CD4-positive, alpha-beta T cell (primary cell): ENCODE results near the gene CLCN6. TPM values are rescaled to one million over a fixed set of nuclear protein-coding genes. Genes with fewer than 3 reads are reported as not detected.

Experiments
- ATAC-seq: fragments of 200-7000 bp; cut with Tn5 transposase; one replicate; pipeline ENCODE4 v1.10.0; 2022; ENCODE audit warnings: mild to moderate bottlenecking; ENCODE audit not compliant: poor library complexity
- CTCF ChIA-PET: fragments of 350-600 bp; sonication (Branson Sonifier 250); formaldehyde crosslinking; loops from one replicate; lab custom pipeline; 2021; ENCODE audit warnings: antibody characterized with exemption, inconsistent platforms; lab: Charles Lee
- POLR2A ChIA-PET: fragments of 350-600 bp; sonication (Branson Sonifier 250); formaldehyde crosslinking; loops from one replicate; lab custom pipeline; 2021; ENCODE audit warnings: antibody characterized with exemption, inconsistent platforms; lab: Charles Lee
- DNase-seq, 14 experiments: peaks; one replicate each; pipeline ENCODE4 v3.0.0-alpha.2; 2013 to 2020; ENCODE audit warnings: mixed read lengths in 2 of 14
- H3K27ac ChIP-seq, 2 donors: one replicate each; pipeline versions ENCODE4 v1.5.1 to v1.7.0; 2013; ENCODE audit warnings: low read length in 2 of 2, low read depth in 1 of 2, mild to moderate bottlenecking in 1 of 2
- H3K27me3 ChIP-seq, 2 experiments: 1 replicate in 1 of 2; 2 replicates in 1 of 2; pipeline versions ENCODE4 v1.6.1 to v1.7.0; 2013; ENCODE audit warnings: low read length in 2 of 2, control low read depth in 1 of 2, mild to moderate bottlenecking in 1 of 2, moderate library complexity in 1 of 2; ENCODE audit not compliant: insufficient read depth in 2 of 2, control insufficient read depth in 1 of 2
- H3K36me3 ChIP-seq: one replicate; pipeline ENCODE4 v1.6.1; 2013; ENCODE audit warnings: low read length, control low read depth; ENCODE audit not compliant: insufficient read depth
- H3K4me1 ChIP-seq: one replicate; pipeline ENCODE4 v1.6.1; 2013; ENCODE audit warnings: low read length, control low read depth; ENCODE audit not compliant: insufficient read depth
- H3K4me3 ChIP-seq: one replicate; pipeline ENCODE4 v1.5.1; 2013; ENCODE audit warnings: mild to moderate bottlenecking, low read length, moderate library complexity
- H3K9me3 ChIP-seq, 2 experiments: 1 replicate in 1 of 2; 2 replicates in 1 of 2; pipeline versions ENCODE4 v1.6.1 to v1.7.0; 2013; ENCODE audit warnings: low read length in 2 of 2, mild to moderate bottlenecking in 2 of 2, control low read depth in 1 of 2, moderate library complexity in 1 of 2; ENCODE audit not compliant: control insufficient read depth in 1 of 2, insufficient read depth in 1 of 2
- H3K27ac Mint-ChIP-seq: one replicate; pipeline ENCODE4 v1.8.0; 2020; ENCODE audit warnings: mixed read lengths
- H3K27me3 Mint-ChIP-seq: one replicate; pipeline ENCODE4 v1.8.0; 2021; ENCODE audit warnings: mixed read lengths
- H3K36me3 Mint-ChIP-seq: one replicate; pipeline ENCODE4 v1.8.0; 2021; ENCODE audit warnings: low read depth, mixed read lengths
- H3K4me1 Mint-ChIP-seq: one replicate; pipeline ENCODE4 v1.8.0; 2021; ENCODE audit warnings: low read depth, mixed read lengths
- H3K4me3 Mint-ChIP-seq: one replicate; pipeline ENCODE4 v1.8.0; 2020; ENCODE audit warnings: mild to moderate bottlenecking, mixed read lengths
- H3K9me3 Mint-ChIP-seq: one replicate; pipeline ENCODE4 v1.8.0; 2020; ENCODE audit warnings: mixed read lengths
- intact Hi-C, 2 experiments: fragments of 100-400 bp; cut with DNase I in 1 of 2; cut with micrococcal nuclease in 1 of 2; formaldehyde crosslinking; loops; one replicate each; pipeline versions ENCODE4 v1.15.1 to v1.9.0; 2023 to 2025; cut with DNase I, micrococcal nuclease
- total RNA-seq, 174 experiments: library from RNA in 2 of 174; stranded (reverse) in 2 of 174; gene quantifications; one replicate each; pipeline ENCODE4 v1.2.3 and lab custom pipeline; 2021 to 2026
- TF ChIP-seq, protein P1 (sequence below): fragments of 200-600 bp; IDR thresholded peaks from one replicate; pipeline ENCODE4 v1.8.0; 2022; ENCODE audit warnings: antibody characterized with exemption, mild to moderate bottlenecking

The CLCN6 gene
- total RNA-seq, 2 experiments from 2014 or later: 10.9 to 11.2 TPM

DNA sequence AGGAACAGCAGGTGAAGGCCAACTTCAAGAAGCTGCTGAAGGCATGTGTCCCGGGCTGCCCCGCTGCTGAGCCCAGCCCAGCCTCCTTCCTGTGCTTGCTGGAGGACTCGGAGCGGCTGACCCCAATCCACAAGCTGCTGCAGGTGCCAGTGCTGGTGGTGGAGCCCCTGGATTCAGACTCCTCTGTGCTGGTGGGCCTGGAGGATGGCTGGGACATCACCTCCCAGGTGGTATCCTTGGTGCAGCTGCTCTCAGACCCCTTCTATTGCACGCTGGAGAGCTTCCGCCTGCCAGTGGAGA lies 72.8 kb downstream of the CLCN6 start:
- intact Hi-C loops: no loop called here
- H3K27ac ChIP-seq: no peak overlapping the region
- H3K4me1 ChIP-seq: no peaks in the 10 kb centered on the region
- H3K27me3 Mint-ChIP-seq: peaks cover 16% of the 10 kb centered on the region
- H3K4me3 Mint-ChIP-seq: no peak overlapping the region
- no peaks in the 10 kb centered on the region for H3K36me3 Mint-ChIP-seq
- H3K27ac Mint-ChIP-seq: no peak overlapping the region
- DNase-seq (no peak), ATAC-seq (no peak)
- peaks cover 0 to 12% of the 10 kb centered on the region in 2 experiments for H3K9me3 ChIP-seq
- H3K4me1 Mint-ChIP-seq: no peaks in the 10 kb centered on the region
- peaks cover 4% of the 10 kb centered on the region in 2 experiments for H3K27me3 ChIP-seq
- no peaks in the 10 kb centered on the region for H3K9me3 Mint-ChIP-seq
- no peaks in the 10 kb centered on the region for H3K36me3 ChIP-seq
- ChIA-PET CTCF (no interaction called here), POLR2A (no interaction called here)
- H3K4me3 ChIP-seq: no peak overlapping the region
- TF ChIP-seq, protein P1, sequence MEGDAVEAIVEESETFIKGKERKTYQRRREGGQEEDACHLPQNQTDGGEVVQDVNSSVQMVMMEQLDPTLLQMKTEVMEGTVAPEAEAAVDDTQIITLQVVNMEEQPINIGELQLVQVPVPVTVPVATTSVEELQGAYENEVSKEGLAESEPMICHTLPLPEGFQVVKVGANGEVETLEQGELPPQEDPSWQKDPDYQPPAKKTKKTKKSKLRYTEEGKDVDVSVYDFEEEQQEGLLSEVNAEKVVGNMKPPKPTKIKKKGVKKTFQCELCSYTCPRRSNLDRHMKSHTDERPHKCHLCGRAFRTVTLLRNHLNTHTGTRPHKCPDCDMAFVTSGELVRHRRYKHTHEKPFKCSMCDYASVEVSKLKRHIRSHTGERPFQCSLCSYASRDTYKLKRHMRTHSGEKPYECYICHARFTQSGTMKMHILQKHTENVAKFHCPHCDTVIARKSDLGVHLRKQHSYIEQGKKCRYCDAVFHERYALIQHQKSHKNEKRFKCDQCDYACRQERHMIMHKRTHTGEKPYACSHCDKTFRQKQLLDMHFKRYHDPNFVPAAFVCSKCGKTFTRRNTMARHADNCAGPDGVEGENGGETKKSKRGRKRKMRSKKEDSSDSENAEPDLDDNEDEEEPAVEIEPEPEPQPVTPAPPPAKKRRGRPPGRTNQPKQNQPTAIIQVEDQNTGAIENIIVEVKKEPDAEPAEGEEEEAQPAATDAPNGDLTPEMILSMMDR: no peak

DNA sequence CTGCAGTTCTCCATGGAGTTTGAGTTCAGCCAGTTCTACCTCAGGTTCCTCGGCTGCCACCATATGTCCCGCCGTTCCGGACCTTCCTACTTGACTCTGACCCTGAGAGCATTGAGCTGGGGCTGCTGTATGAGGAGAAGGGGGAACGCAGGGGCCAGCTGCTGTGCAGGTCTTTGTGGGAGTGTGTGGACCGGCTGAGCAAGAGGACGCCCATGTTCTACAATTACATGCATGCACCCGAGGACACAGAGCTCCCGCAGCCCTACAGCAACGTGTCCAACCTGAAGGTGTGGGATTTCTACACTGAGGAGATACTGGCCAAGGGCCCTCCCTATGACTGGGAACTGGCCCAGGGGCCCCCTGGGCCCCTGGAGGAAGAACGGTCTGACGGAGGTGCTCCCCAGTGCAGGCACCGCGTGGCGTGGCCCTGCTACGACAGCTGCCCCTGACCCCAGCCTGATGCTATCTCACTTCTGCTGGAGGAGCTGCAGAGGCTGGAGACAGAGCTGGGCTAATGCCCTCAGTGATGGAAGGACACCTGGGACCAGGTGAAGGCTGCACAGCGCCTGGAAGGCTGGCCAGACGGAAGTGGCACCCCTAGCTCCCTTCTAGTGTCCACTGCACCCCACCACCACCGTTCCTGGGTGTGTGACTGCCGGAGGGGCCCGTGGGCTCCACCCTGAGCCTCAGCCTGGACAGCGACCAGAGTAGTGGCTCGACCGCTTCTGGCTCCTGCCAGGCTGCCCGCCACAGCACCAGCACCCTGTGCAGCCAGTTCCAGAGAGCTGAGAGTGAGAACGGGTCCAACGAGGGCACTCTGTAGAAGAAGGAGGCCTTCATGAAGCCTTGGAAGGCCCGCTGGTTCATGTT lies 73.6 kb downstream of the CLCN6 start:
- POLR2A ChIA-PET: no interaction called here
- TF ChIP-seq, protein P1: no peak
- no peak overlapping the region for H3K4me3 ChIP-seq
- H3K4me1 Mint-ChIP-seq: no peaks in the 10 kb centered on the region
- H3K4me1 ChIP-seq: no peaks in the 10 kb centered on the region
- H3K27me3 Mint-ChIP-seq: peaks cover 14% of the 10 kb centered on the region
- peaks cover 0 to 12% of the 10 kb centered on the region in 2 experiments for H3K9me3 ChIP-seq
- intact Hi-C loops: no loop called here
- H3K36me3 Mint-ChIP-seq: no peaks in the 10 kb centered on the region
- H3K27ac ChIP-seq: no peak overlapping the region
- ATAC-seq (no peak), DNase-seq (no peak)
- H3K36me3 ChIP-seq: no peaks in the 10 kb centered on the region
- no peaks in the 10 kb centered on the region for H3K9me3 Mint-ChIP-seq
- H3K27ac Mint-ChIP-seq: no peak overlapping the region
- CTCF ChIA-PET: no interaction called here
- no peak overlapping the region for H3K4me3 Mint-ChIP-seq
- peaks cover 2 to 4% of the 10 kb centered on the region in 2 experiments for H3K27me3 ChIP-seq

DNA sequence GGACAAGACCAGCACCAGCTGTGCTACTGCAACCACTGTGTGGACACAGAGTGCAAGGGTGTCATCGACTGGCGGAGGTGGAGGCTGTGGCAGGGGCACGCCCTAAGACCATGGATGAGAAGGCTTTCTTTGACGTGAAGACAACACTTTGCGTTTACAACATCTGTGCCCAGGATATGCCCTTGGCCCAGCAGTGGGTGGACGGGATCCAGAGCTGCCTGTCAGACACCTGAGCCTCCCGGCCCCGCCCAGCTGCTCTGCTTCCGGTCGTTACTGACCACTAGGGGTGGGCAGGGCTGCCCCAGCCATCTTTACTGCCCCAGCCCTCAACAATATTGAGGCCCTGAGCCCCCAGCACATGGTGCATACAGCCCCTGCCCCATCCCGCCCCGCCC lies 74.2 kb downstream of the CLCN6 start:
- CTCF ChIA-PET: no interaction called here
- intact Hi-C loops: no loop called here
- TF ChIP-seq, protein P1: no peak
- no peak overlapping the region for H3K4me3 Mint-ChIP-seq
- POLR2A ChIA-PET: no interaction called here
- no peaks in the 10 kb centered on the region for H3K4me1 ChIP-seq
- DNase-seq: no peak
- H3K27me3 ChIP-seq: peaks cover 2% of the 10 kb centered on the region in 2 experiments
- peaks cover 14% of the 10 kb centered on the region for H3K27me3 Mint-ChIP-seq
- H3K36me3 ChIP-seq: no peaks in the 10 kb centered on the region
- no peak for ATAC-seq
- no peaks in the 10 kb centered on the region for H3K9me3 Mint-ChIP-seq
- H3K27ac Mint-ChIP-seq: no peak overlapping the region
- no peaks in the 10 kb centered on the region for H3K4me1 Mint-ChIP-seq
- H3K9me3 ChIP-seq: peaks cover 0 to 12% of the 10 kb centered on the region in 2 experiments
- H3K36me3 Mint-ChIP-seq: no peaks in the 10 kb centered on the region
- H3K27ac ChIP-seq: no peak overlapping the region
- H3K4me3 ChIP-seq: no peak overlapping the region
